ENCODE measurements around the gene ACVRL1. TPM values are rescaled to one million over a fixed set of nuclear protein-coding genes. Genes with fewer than 3 reads are reported as not detected.

ACVRL1 gene
- total RNA-seq, 2 experiments from 2014 or later: not detected

DNA sequence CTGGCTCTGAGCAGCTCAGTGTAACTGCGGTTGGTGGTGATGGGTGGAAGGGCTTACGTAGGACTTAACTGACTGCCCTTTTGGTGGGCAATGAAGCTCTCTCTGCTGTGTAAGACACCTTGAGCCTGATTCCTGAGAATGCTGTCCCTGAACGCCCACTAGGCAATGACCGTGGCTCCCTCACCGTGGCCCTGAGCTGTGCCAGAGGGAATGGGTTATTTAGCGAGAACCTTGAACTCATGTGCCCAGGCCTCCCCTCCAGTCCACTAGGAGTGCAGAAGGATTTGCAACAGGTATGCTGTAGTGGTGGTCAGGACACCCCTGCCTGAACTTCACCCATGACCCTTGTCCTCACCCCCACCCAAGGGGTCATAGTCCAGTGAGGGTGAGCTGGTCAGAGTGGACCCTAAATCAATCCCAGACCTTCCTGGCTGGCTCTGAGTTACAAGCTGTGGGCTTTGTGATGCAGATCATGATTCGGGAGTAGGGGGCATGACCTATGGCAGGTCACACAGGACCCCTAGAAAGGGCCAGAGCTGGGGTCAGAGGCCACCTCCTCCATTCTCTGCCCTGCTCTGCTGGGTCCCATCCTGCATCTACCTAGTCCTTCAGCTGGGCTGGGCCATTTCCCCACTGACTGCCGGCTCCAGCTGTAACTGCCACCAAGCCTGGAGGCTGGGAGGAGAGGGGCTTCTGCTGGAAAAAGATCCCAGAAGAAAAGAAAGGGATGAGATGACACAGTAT lies 33.9 kb upstream of the ACVRL1 start:
- H3K4me3 Mint-ChIP-seq: no peak overlapping the region
- H3K27ac ChIP-seq (ENCODE audit: low read depth in 1 of 2, low read length in 2 of 2): no peak overlapping the region
- intact Hi-C loops (cut with DNase I, micrococcal nuclease): no loop called here
- ChIA-PET POLR2A (interaction anchor here (1.0 kb wide), 1 partner anchor 9 kb away, joined by 3 read pairs; no protein-coding TSS in a partner anchor), CTCF (no interaction called here)
- H3K27me3 ChIP-seq (ENCODE audit: control insufficient read depth in 1 of 2, insufficient read depth in 2 of 2, low read length in 2 of 2): peaks cover 18 to 21% of the 10 kb centered on the region in 2 experiments
- no peak overlapping the region for H3K27ac Mint-ChIP-seq
- H3K27me3 Mint-ChIP-seq: peaks cover 28% of the 10 kb centered on the region
- TF ChIP-seq, protein P1, sequence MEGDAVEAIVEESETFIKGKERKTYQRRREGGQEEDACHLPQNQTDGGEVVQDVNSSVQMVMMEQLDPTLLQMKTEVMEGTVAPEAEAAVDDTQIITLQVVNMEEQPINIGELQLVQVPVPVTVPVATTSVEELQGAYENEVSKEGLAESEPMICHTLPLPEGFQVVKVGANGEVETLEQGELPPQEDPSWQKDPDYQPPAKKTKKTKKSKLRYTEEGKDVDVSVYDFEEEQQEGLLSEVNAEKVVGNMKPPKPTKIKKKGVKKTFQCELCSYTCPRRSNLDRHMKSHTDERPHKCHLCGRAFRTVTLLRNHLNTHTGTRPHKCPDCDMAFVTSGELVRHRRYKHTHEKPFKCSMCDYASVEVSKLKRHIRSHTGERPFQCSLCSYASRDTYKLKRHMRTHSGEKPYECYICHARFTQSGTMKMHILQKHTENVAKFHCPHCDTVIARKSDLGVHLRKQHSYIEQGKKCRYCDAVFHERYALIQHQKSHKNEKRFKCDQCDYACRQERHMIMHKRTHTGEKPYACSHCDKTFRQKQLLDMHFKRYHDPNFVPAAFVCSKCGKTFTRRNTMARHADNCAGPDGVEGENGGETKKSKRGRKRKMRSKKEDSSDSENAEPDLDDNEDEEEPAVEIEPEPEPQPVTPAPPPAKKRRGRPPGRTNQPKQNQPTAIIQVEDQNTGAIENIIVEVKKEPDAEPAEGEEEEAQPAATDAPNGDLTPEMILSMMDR (IDR thresholded peaks at IDR 0.05): no peak
- H3K4me3 ChIP-seq (ENCODE audit: low read length): no peak overlapping the region
- peaks cover 11% of the 10 kb centered on the region for H3K4me1 ChIP-seq (ENCODE audit: insufficient read depth, low read length)
- DNase-seq: no peak
- H3K9me3 ChIP-seq (ENCODE audit: control insufficient read depth in 1 of 2, insufficient read depth in 1 of 2, low read length in 2 of 2): peaks cover 0 to 6% of the 10 kb centered on the region in 2 experiments
- no peaks in the 10 kb centered on the region for H3K36me3 ChIP-seq (ENCODE audit: insufficient read depth, low read length)
- no peaks in the 10 kb centered on the region for H3K36me3 Mint-ChIP-seq (ENCODE audit: low read depth)
- ATAC-seq (ENCODE audit: poor library complexity): no peak
- H3K9me3 Mint-ChIP-seq: no peaks in the 10 kb centered on the region
- peaks cover 8% of the 10 kb centered on the region for H3K4me1 Mint-ChIP-seq (ENCODE audit: low read depth)

DNA sequence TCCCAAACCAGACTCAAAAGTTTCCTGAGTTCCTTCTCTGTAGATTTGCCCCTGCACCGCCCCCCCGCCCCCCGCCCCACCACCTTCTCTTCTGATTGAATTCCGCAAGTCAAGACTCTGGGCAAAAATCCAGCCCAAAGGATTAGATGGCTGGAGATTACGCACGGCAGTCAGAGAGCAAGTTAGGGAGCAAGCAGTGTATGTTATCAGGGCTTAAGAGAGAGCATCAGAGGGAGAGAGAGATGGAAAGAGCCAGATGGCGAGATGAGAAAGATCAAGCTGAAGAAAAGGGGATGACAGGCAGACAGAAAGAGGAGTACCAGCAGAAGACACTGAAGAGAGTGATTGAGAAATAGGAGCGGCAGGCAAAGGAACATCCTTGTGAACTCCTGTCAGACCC lies 33.3 kb upstream of the ACVRL1 start:
- Histone ChIP-seq H3K27me3 (ENCODE audit: control insufficient read depth in 1 of 2, insufficient read depth in 2 of 2, low read length in 2 of 2) (peaks cover 12 to 15% of the 10 kb centered on the region in 2 experiments), H3K36me3 (ENCODE audit: insufficient read depth, low read length) (no peaks in the 10 kb centered on the region), H3K4me1 (ENCODE audit: insufficient read depth, low read length) (peaks cover 5% of the 10 kb centered on the region), H3K9me3 (ENCODE audit: control insufficient read depth in 1 of 2, insufficient read depth in 1 of 2, low read length in 2 of 2) (peaks cover 0 to 1% of the 10 kb centered on the region in 2 experiments), H3K4me3 (ENCODE audit: low read length) (no peak overlapping the region), H3K27ac (ENCODE audit: low read depth in 1 of 2, low read length in 2 of 2) (no peak overlapping the region)
- intact Hi-C loops (cut with DNase I, micrococcal nuclease): no loop called here
- Mint-ChIP-seq H3K4me3 (no peak overlapping the region), H3K36me3 (ENCODE audit: low read depth) (no peaks in the 10 kb centered on the region), H3K4me1 (ENCODE audit: low read depth) (peaks cover 7% of the 10 kb centered on the region), H3K9me3 (no peaks in the 10 kb centered on the region), H3K27me3 (peaks cover 23% of the 10 kb centered on the region), H3K27ac (no peak overlapping the region)
- TF ChIP-seq, protein P1 (IDR thresholded peaks at IDR 0.05): no peak
- no peak for ATAC-seq (ENCODE audit: poor library complexity)
- ChIA-PET POLR2A (interaction anchor here (1.0 kb wide), 1 partner anchor 10 kb away, joined by 3 read pairs; no protein-coding TSS in a partner anchor), CTCF (no interaction called here)
- DNase-seq: no peak

DNA sequence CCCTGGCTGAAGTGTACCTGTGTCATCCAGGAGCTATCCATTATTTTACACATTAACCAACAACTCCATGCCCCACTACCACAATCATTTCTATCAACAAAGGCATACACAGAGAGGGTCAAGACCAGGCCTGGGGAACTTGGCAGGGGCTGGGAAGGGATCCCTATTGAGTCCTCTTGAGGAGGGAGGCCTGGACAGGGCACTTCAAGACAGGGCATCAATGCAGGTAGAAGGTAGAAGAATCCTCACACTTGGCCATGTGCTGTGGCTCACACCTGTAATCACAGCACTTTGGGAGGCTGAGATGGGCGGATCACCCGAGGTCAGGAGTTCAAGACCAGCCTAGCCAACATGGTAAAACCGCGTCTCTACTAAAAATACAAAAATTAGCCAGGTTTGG lies 32.8 kb upstream of the ACVRL1 start:
- peaks cover under 1% of the 10 kb centered on the region for H3K4me1 ChIP-seq (ENCODE audit: insufficient read depth, low read length)
- H3K4me3 ChIP-seq (ENCODE audit: low read length): no peak overlapping the region
- no peaks in the 10 kb centered on the region for H3K36me3 Mint-ChIP-seq (ENCODE audit: low read depth)
- H3K27ac Mint-ChIP-seq: no peak overlapping the region
- peaks cover 11% of the 10 kb centered on the region in 2 experiments for H3K27me3 ChIP-seq (ENCODE audit: control insufficient read depth in 1 of 2, insufficient read depth in 2 of 2, low read length in 2 of 2)
- ChIA-PET POLR2A (interaction anchor here (0.7 kb wide), 1 partner anchor 54 kb away, joined by 3 read pairs; no protein-coding TSS in a partner anchor), CTCF (interaction anchor here (1.6 kb wide), 1 partner anchor 12 kb away, joined by 3 read pairs; no protein-coding TSS in a partner anchor)
- DNase-seq (no peak), ATAC-seq (ENCODE audit: poor library complexity) (no peak)
- H3K9me3 ChIP-seq (ENCODE audit: control insufficient read depth in 1 of 2, insufficient read depth in 1 of 2, low read length in 2 of 2): no peaks in the 10 kb centered on the region
- H3K36me3 ChIP-seq (ENCODE audit: insufficient read depth, low read length): no peaks in the 10 kb centered on the region
- H3K27ac ChIP-seq (ENCODE audit: low read depth in 1 of 2, low read length in 2 of 2): no peak overlapping the region
- TF ChIP-seq, protein P1 (IDR thresholded peaks at IDR 0.05): no peak
- peaks cover 7% of the 10 kb centered on the region for H3K4me1 Mint-ChIP-seq (ENCODE audit: low read depth)
- no peaks in the 10 kb centered on the region for H3K9me3 Mint-ChIP-seq
- H3K4me3 Mint-ChIP-seq: no peak overlapping the region
- intact Hi-C loops (cut with DNase I, micrococcal nuclease): no loop called here
- peaks cover 21% of the 10 kb centered on the region for H3K27me3 Mint-ChIP-seq

All from CD4-positive, alpha-beta T cell (primary cell).